Gastrocnemius medialis (tissue), 4 donors: ENCODE results near the gene DCN. TPM values are rescaled to one million over a fixed set of nuclear protein-coding genes. Genes with fewer than 3 reads are reported as not detected.

Experiments used
- ATAC-seq, 2 donors: fragments of 150-250 bp; one replicate each; pipeline ENCODE4 v1.9.1; 2016
- DNase-seq, 2 donors: peaks; one replicate each; pipeline ENCODE4 v3.0.0-alpha.2; 2019
- H3K27ac ChIP-seq, 4 donors: fragments of 200-600 bp; sonication (generic); 1 replicate in 1 of 4; 2 replicates in 3 of 4; pipeline ENCODE4 v1.5.1; 2016 to 2018; ENCODE audit warnings: mild to moderate bottlenecking in 2 of 4, moderate library complexity in 1 of 4
- H3K27me3 ChIP-seq, 3 donors: fragments of 200-600 bp; sonication (generic) in 2 of 3; 1 replicate in 1 of 3; 2 replicates in 2 of 3; pipeline versions ENCODE4 v1.5.1 to v1.6.0; 2016 to 2019; ENCODE audit warnings: mild to moderate bottlenecking in 1 of 3, moderate library complexity in 1 of 3
- H3K36me3 ChIP-seq, 2 donors: fragments of 200-600 bp; sonication (generic) in 1 of 2; one replicate each; pipeline ENCODE4 v1.5.1; 2017 to 2018
- H3K4me1 ChIP-seq, 2 donors: fragments of 200-600 bp; sonication (generic) in 1 of 2; one replicate each; pipeline ENCODE4 v1.5.1; 2016 to 2017; ENCODE audit warnings: mild to moderate bottlenecking in 2 of 2
- H3K4me3 ChIP-seq, 4 donors: fragments of 200-600 bp; sonication (generic) in 3 of 4; 1 replicate in 1 of 4; 2 replicates in 3 of 4; pipeline ENCODE4 v1.5.1; 2016 to 2019; ENCODE audit warnings: mild to moderate bottlenecking in 2 of 4
- H3K9me3 ChIP-seq, 3 donors: fragments of 200-600 bp; sonication (generic) in 2 of 3; 1 replicate in 1 of 3; 2 replicates in 2 of 3; pipeline ENCODE4 v1.5.1; 2016 to 2019
- CTCF ChIP-seq, 5 experiments: fragments of 450-650 bp in 3 of 5; fragments of 200-600 bp in 2 of 5; sonication (generic) in 2 of 5; IDR thresholded peaks in 4 of 5; conservative IDR thresholded peaks in 1 of 5; 1 replicate in 4 of 5; 2 replicates in 1 of 5; pipeline ENCODE4 v1.5.1; 2016 to 2019; ENCODE audit warnings: antibody characterized with exemption in 5 of 5, mild to moderate bottlenecking in 3 of 5, moderate library complexity in 3 of 5
- POLR2A ChIP-seq, 2 donors: fragments of 450-650 bp; IDR thresholded peaks; one replicate each; pipeline ENCODE4 v1.6.1; 2017; ENCODE audit warnings: antibody characterized with exemption in 2 of 2, mild to moderate bottlenecking in 2 of 2, moderate library complexity in 2 of 2
- in situ Hi-C, 4 donors: fragments of 200-750 bp; cut with MboI; loops; one replicate each; pipeline versions ENCODE4 v1.15.0 to v1.8.0; 2017; ENCODE audit warnings: low sequenced_read_pairs in 4 of 4
- intact Hi-C: fragments of 100-400 bp; cut with DNase I; formaldehyde crosslinking; loops from one replicate; pipeline ENCODE4 v1.15.1; 2023; ENCODE audit warnings: low total_unique reads
- total RNA-seq, 4 donors: library from RNA; depleted of rRNA; stranded (reverse); fragments of >200 nt; gene quantifications; one replicate each; pipeline versions ENCODE4 v1.1.0 to v1.2.3, GENCODE V29; 2016

DCN gene
- total RNA-seq, 4 donors from 2014 or later = 346 to 674 (median 611) TPM

- Histone ChIP-seq H3K36me3 (no peaks in the 10 kb centered on the region), H3K27ac (no peak overlapping the region), H3K4me3 (no peak overlapping the region), H3K4me1 (no peaks in the 10 kb centered on the region), H3K9me3 (no peaks in the 10 kb centered on the region), H3K27me3 (no peaks in the 10 kb centered on the region)
- DNase-seq = no peak
- ATAC-seq = no peak
- intact Hi-C loops = no loop called here
- TF ChIP-seq CTCF (IDR thresholded peaks at IDR 0.05 in 4 of 5, conservative IDR thresholded peaks at IDR 0.05 in 1 of 5) = no peak
- TF ChIP-seq POLR2A (IDR thresholded peaks at IDR 0.05) = no peak
- in situ Hi-C loops = no loop called here
These were observed 55.3 kb downstream of the DCN start for GRCh38 chr12:91127306-91127705.

- DNase-seq = no peak
- Histone ChIP-seq H3K27me3 (no peaks in the 10 kb centered on the region), H3K27ac (no peak overlapping the region), H3K36me3 (no peaks in the 10 kb centered on the region), H3K4me1 (no peaks in the 10 kb centered on the region), H3K4me3 (no peak overlapping the region), H3K9me3 (no peaks in the 10 kb centered on the region)
- TF ChIP-seq POLR2A (IDR thresholded peaks at IDR 0.05) (no peak), CTCF (IDR thresholded peaks at IDR 0.05 in 4 of 5, conservative IDR thresholded peaks at IDR 0.05 in 1 of 5) (no peak)
- ATAC-seq = no peak
- in situ Hi-C loops = no loop called here
- intact Hi-C loops = no loop called here
These were observed 56.1 kb downstream of the DCN start for GRCh38 chr12:91126516-91126915.

- in situ Hi-C loops (no loop called here), intact Hi-C loops (no loop called here)
- H3K27me3 ChIP-seq = no peaks in the 10 kb centered on the region
- TF ChIP-seq CTCF (IDR thresholded peaks at IDR 0.05 in 4 of 5, conservative IDR thresholded peaks at IDR 0.05 in 1 of 5) (no peak), POLR2A (IDR thresholded peaks at IDR 0.05) (no peak)
- H3K27ac ChIP-seq = no peak overlapping the region
- H3K9me3 ChIP-seq = no peaks in the 10 kb centered on the region
- DNase-seq (no peak), ATAC-seq (no peak)
- H3K4me1 ChIP-seq = no peaks in the 10 kb centered on the region
- H3K4me3 ChIP-seq = no peak overlapping the region
- H3K36me3 ChIP-seq = no peaks in the 10 kb centered on the region
These were observed 59.2 kb downstream of the DCN start for GRCh38 chr12:91123236-91123916.

GRCh38 chr12:91120781-91121180 lies 61.8 kb downstream of the DCN start:
- DNase-seq (no peak), ATAC-seq (no peak)
- Histone ChIP-seq H3K27ac (no peak overlapping the region), H3K27me3 (no peaks in the 10 kb centered on the region), H3K4me3 (no peak overlapping the region), H3K36me3 (no peaks in the 10 kb centered on the region), H3K9me3 (no peaks in the 10 kb centered on the region), H3K4me1 (no peaks in the 10 kb centered on the region)
- TF ChIP-seq POLR2A (IDR thresholded peaks at IDR 0.05) = no peak
- TF ChIP-seq CTCF (IDR thresholded peaks at IDR 0.05 in 4 of 5, conservative IDR thresholded peaks at IDR 0.05 in 1 of 5) = no peak
- intact Hi-C loops (no loop called here), in situ Hi-C loops (no loop called here)

GRCh38 chr12:91119089-91119488 lies 63.5 kb downstream of the DCN start:
- in situ Hi-C loops = no loop called here
- Histone ChIP-seq H3K27me3 (no peaks in the 10 kb centered on the region), H3K27ac (no peak overlapping the region), H3K4me1 (no peaks in the 10 kb centered on the region), H3K9me3 (no peaks in the 10 kb centered on the region), H3K4me3 (no peak overlapping the region), H3K36me3 (no peaks in the 10 kb centered on the region)
- intact Hi-C loops = no loop called here
- no peak for DNase-seq
- no peak for ATAC-seq
- TF ChIP-seq CTCF (IDR thresholded peaks at IDR 0.05 in 4 of 5, conservative IDR thresholded peaks at IDR 0.05 in 1 of 5) (no peak), POLR2A (IDR thresholded peaks at IDR 0.05) (no peak)
